ENCODE data around the gene BCL2L15. TPM values are rescaled to one million over a fixed set of nuclear protein-coding genes. Genes with fewer than 3 reads are reported as not detected.
A peak's percentile ranks its signal among the peaks of the same experiment; 100 is the strongest.

BCL2L15 gene
- polyA plus RNA-seq (2013), result 0.06 and 0.07 TPM in 2 replicates

GRCh38 chr1:113887402-113888175 lies at the start of gene BCL2L15:
Gene BCL2L15 (minus strand): TSS chr1:113887581. CDS start chr1:113887375, 206 bp downstream.
- WGBS (ENCODE audit: extremely low coverage, insufficient coverage, insufficient read length), result no CpG with 5 or more reads among the region's 6 CpGs
- DNase-seq, result no peak
- H3K9ac ChIP-seq (ENCODE audit: low read length), result no peak within 1 kb of the TSS
- no peak within 1 kb of the TSS for H2AK5ac ChIP-seq (ENCODE audit: low read length)
- H3K23ac ChIP-seq (ENCODE audit: low read length), result no peak within 1 kb of the TSS
- no peaks in the 10 kb centered on the region for H3K79me1 ChIP-seq (ENCODE audit: low read length)
- H2BK5ac ChIP-seq (ENCODE audit: low read depth, low read length, poor library complexity), result no peak within 1 kb of the TSS
- H3K14ac ChIP-seq (ENCODE audit: low read length), result no peak within 1 kb of the TSS
- H3K79me2 ChIP-seq (ENCODE audit: control insufficient read depth, insufficient read depth, low read length, poor library complexity), result no peaks in the 10 kb centered on the region
- no peak within 1 kb of the TSS for H3K4me3 ChIP-seq (ENCODE audit: low read depth, low read length)
- H4K12ac ChIP-seq (ENCODE audit: low read depth, low read length), result no peak within 1 kb of the TSS
- no peak within 1 kb of the TSS for H4K8ac ChIP-seq (ENCODE audit: low read depth, low read length)
- H3K9me3 ChIP-seq (ENCODE audit: insufficient read depth, low read depth, low read length), result no peaks in the 10 kb centered on the region
- no peak within 1 kb of the TSS for H2AFZ ChIP-seq (ENCODE audit: insufficient read depth, low read length, poor library complexity)
- H3K27ac ChIP-seq (ENCODE audit: low read depth, low read length), result no peak within 1 kb of the TSS
- H4K91ac ChIP-seq (ENCODE audit: low read depth, low read length), result no peak within 1 kb of the TSS
- H3K4me2 ChIP-seq (ENCODE audit: low read length), result no peak within 1 kb of the TSS
- no peak within 1 kb of the TSS for H3K18ac ChIP-seq (ENCODE audit: low read length)
- no peaks in the 10 kb centered on the region for H3K4me1 ChIP-seq (ENCODE audit: control insufficient read depth in 1 of 2, insufficient read depth in 2 of 2, low read length in 2 of 2)
- no peak within 1 kb of the TSS for H2BK120ac ChIP-seq (ENCODE audit: insufficient read depth, low read length, poor library complexity)
- H3K4ac ChIP-seq (ENCODE audit: low read depth, low read length), result no peak within 1 kb of the TSS
- H2BK12ac ChIP-seq (ENCODE audit: low read length), result no peak within 1 kb of the TSS
- H3K36me3 ChIP-seq (ENCODE audit: control insufficient read depth in 1 of 2, insufficient read depth in 2 of 2, low read length in 2 of 2), result no peaks in the 10 kb centered on the region
- H3K27me3 ChIP-seq (ENCODE audit: insufficient read depth, low read length), result no peaks in the 10 kb centered on the region

- Histone ChIP-seq H4K8ac (ENCODE audit: low read depth, low read length) (no peak overlapping the region), H4K91ac (ENCODE audit: low read depth, low read length) (no peak overlapping the region), H2AFZ (ENCODE audit: insufficient read depth, low read length, poor library complexity) (no peak overlapping the region), H3K4ac (ENCODE audit: low read depth, low read length) (no peak overlapping the region), H3K36me3 (ENCODE audit: control insufficient read depth in 1 of 2, insufficient read depth in 2 of 2, low read length in 2 of 2) (peaks cover 10 to 15% of the 10 kb centered on the region in 2 experiments), H2BK5ac (ENCODE audit: low read depth, low read length, poor library complexity) (no peak overlapping the region), H2AK5ac (ENCODE audit: low read length) (no peak overlapping the region), H3K18ac (ENCODE audit: low read length) (no peak overlapping the region), H3K9me3 (ENCODE audit: insufficient read depth, low read depth, low read length) (no peaks in the 10 kb centered on the region), H3K27me3 (ENCODE audit: insufficient read depth, low read length) (no peaks in the 10 kb centered on the region), H3K14ac (ENCODE audit: low read length) (no peak overlapping the region), H3K4me2 (ENCODE audit: low read length) (no peak overlapping the region), H4K12ac (ENCODE audit: low read depth, low read length) (no peak overlapping the region), H3K9ac (ENCODE audit: low read length) (no peak overlapping the region), H3K4me1 (ENCODE audit: control insufficient read depth in 1 of 2, insufficient read depth in 2 of 2, low read length in 2 of 2) (peaks cover 0 to 2% of the 10 kb centered on the region in 2 experiments), H3K27ac (ENCODE audit: low read depth, low read length) (no peak overlapping the region), H3K79me2 (ENCODE audit: control insufficient read depth, insufficient read depth, low read length, poor library complexity) (peaks cover 5% of the 10 kb centered on the region), H2BK120ac (ENCODE audit: insufficient read depth, low read length, poor library complexity) (no peak overlapping the region), H3K23ac (ENCODE audit: low read length) (no peak overlapping the region), H2BK12ac (ENCODE audit: low read length) (no peak overlapping the region), H3K79me1 (ENCODE audit: low read length) (no peaks in the 10 kb centered on the region), H3K4me3 (ENCODE audit: low read depth, low read length) (no peak overlapping the region)
- no peak for DNase-seq
- WGBS (ENCODE audit: extremely low coverage, insufficient coverage, insufficient read length), result 100% methylated on average over 1 of the region's 1 CpG
These were observed 49.8 kb upstream of the BCL2L15 start for GRCh38 chr1:113937146-113937545.

DNA sequence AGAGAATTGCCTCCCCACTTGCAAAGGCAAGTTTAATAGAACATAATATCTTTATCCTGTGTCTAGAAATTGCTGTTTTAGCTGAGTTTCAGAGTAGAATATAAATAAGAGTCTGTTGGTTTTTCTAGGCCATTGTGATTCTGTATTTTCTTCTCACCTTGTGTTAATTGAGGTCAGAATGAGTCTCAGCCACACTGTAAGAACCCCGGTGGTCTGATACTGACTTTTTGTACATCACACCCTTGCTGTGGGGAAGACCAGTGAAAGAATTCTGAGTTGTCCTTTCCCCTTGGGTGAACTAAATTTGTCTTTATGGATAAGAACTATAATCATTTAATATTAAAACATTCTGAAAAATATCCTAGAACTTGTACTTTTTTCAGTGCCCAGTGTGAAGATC lies 48.6 kb upstream of the BCL2L15 start:
- Histone ChIP-seq H4K12ac (ENCODE audit: low read depth, low read length) (no peak overlapping the region), H3K27me3 (ENCODE audit: insufficient read depth, low read length) (no peaks in the 10 kb centered on the region), H3K9me3 (ENCODE audit: insufficient read depth, low read depth, low read length) (no peaks in the 10 kb centered on the region), H3K27ac (ENCODE audit: low read depth, low read length) (no peak overlapping the region), H2BK120ac (ENCODE audit: insufficient read depth, low read length, poor library complexity) (no peak overlapping the region), H3K9ac (ENCODE audit: low read length) (no peak overlapping the region), H3K18ac (ENCODE audit: low read length) (no peak overlapping the region), H3K23ac (ENCODE audit: low read length) (no peak overlapping the region), H3K14ac (ENCODE audit: low read length) (no peak overlapping the region), H4K8ac (ENCODE audit: low read depth, low read length) (no peak overlapping the region), H3K4me3 (ENCODE audit: low read depth, low read length) (no peak overlapping the region), H2BK5ac (ENCODE audit: low read depth, low read length, poor library complexity) (no peak overlapping the region), H2AK5ac (ENCODE audit: low read length) (no peak overlapping the region), H2AFZ (ENCODE audit: insufficient read depth, low read length, poor library complexity) (no peak overlapping the region), H3K36me3 (ENCODE audit: control insufficient read depth in 1 of 2, insufficient read depth in 2 of 2, low read length in 2 of 2) (peaks cover 6 to 8% of the 10 kb centered on the region in 2 experiments), H3K79me2 (ENCODE audit: control insufficient read depth, insufficient read depth, low read length, poor library complexity) (peaks cover 5% of the 10 kb centered on the region), H3K4me2 (ENCODE audit: low read length) (no peak overlapping the region), H3K4me1 (ENCODE audit: control insufficient read depth in 1 of 2, insufficient read depth in 2 of 2, low read length in 2 of 2) (peaks cover 0 to 2% of the 10 kb centered on the region in 2 experiments), H3K4ac (ENCODE audit: low read depth, low read length) (no peak overlapping the region), H3K79me1 (ENCODE audit: low read length) (no peaks in the 10 kb centered on the region), H4K91ac (ENCODE audit: low read depth, low read length) (no peak overlapping the region), H2BK12ac (ENCODE audit: low read length) (no peak overlapping the region)
- WGBS (ENCODE audit: extremely low coverage, insufficient coverage, insufficient read length), result no CpG with 5 or more reads among the region's 1 CpG
- no peak for DNase-seq

GRCh38 chr1:113935176-113935575 lies 47.8 kb upstream of the BCL2L15 start:
- Histone ChIP-seq H2AK5ac (ENCODE audit: low read length) (no peak overlapping the region), H2AFZ (ENCODE audit: insufficient read depth, low read length, poor library complexity) (no peak overlapping the region), H3K4me1 (ENCODE audit: control insufficient read depth in 1 of 2, insufficient read depth in 2 of 2, low read length in 2 of 2) (peaks cover 2 to 4% of the 10 kb centered on the region in 2 experiments), H3K4ac (ENCODE audit: low read depth, low read length) (peak overlapping the region; percentile 19), H2BK5ac (ENCODE audit: low read depth, low read length, poor library complexity) (no peak overlapping the region), H3K4me2 (ENCODE audit: low read length) (no peak overlapping the region), H3K18ac (ENCODE audit: low read length) (no peak overlapping the region), H4K91ac (ENCODE audit: low read depth, low read length) (no peak overlapping the region), H3K79me1 (ENCODE audit: low read length) (no peaks in the 10 kb centered on the region), H3K9ac (ENCODE audit: low read length) (no peak overlapping the region), H3K36me3 (ENCODE audit: control insufficient read depth in 1 of 2, insufficient read depth in 2 of 2, low read length in 2 of 2) (no peaks in the 10 kb centered on the region), H3K27ac (ENCODE audit: low read depth, low read length) (no peak overlapping the region), H3K79me2 (ENCODE audit: control insufficient read depth, insufficient read depth, low read length, poor library complexity) (peaks cover 9% of the 10 kb centered on the region), H3K27me3 (ENCODE audit: insufficient read depth, low read length) (no peaks in the 10 kb centered on the region), H4K8ac (ENCODE audit: low read depth, low read length) (no peak overlapping the region), H3K14ac (ENCODE audit: low read length) (no peak overlapping the region), H2BK120ac (ENCODE audit: insufficient read depth, low read length, poor library complexity) (no peak overlapping the region), H3K23ac (ENCODE audit: low read length) (no peak overlapping the region), H2BK12ac (ENCODE audit: low read length) (no peak overlapping the region), H4K12ac (ENCODE audit: low read depth, low read length) (no peak overlapping the region), H3K9me3 (ENCODE audit: insufficient read depth, low read depth, low read length) (no peaks in the 10 kb centered on the region), H3K4me3 (ENCODE audit: low read depth, low read length) (no peak overlapping the region)
- no CpG with 5 or more reads among the region's 1 CpG for WGBS (ENCODE audit: extremely low coverage, insufficient coverage, insufficient read length)
- DNase-seq, result no peak
